SK-N-SH (cell line): ENCODE measurements around the gene DOK6.

Experiments used
- TCF12 ChIP-seq: IDR thresholded peaks from 2 replicates; pipeline ENCODE4 v1.4.0; 2012
- TEAD4 ChIP-seq: IDR thresholded peaks from 2 replicates; pipeline ENCODE4 v1.4.0; 2012; ENCODE audit warnings: mild to moderate bottlenecking, borderline replicate concordance; ENCODE audit not compliant: insufficient read depth
- TF ChIP-seq, protein P1 (sequence below): IDR thresholded peaks from 2 replicates; pipeline ENCODE4 v1.6.1; 2012; ENCODE audit warnings: mild to moderate bottlenecking, low read depth, low read length, moderate library complexity
- TF ChIP-seq, protein P2 (sequence below): fragments of 200-600 bp; sonication (generic); IDR thresholded peaks from 2 replicates; pipeline ENCODE4 v1.6.1; 2017; ENCODE audit warnings: antibody characterized with exemption, mild to moderate bottlenecking, moderate library complexity

DNA sequence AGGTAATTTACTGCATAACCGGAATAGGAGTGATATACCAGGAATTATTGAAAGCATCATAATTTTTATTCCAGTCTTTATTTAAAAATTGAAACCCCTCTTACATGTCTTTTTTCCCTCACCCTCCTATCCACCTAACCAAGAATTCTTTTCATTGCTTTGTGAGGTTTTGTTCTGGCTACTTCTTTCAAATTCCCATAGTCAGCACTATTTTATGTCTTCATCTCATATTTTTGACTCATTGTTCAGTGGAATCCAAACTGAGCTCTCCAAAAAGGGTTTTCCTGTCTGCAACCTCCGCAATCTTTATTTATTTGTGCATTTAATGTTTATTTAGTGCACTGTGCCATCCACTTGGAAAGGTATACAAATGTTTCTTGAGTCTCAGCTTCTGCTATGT, 128.5 kb downstream of the DOK6 start:
- TF ChIP-seq TCF12 (no peak), TEAD4 (no peak)
- TF ChIP-seq, protein P1, sequence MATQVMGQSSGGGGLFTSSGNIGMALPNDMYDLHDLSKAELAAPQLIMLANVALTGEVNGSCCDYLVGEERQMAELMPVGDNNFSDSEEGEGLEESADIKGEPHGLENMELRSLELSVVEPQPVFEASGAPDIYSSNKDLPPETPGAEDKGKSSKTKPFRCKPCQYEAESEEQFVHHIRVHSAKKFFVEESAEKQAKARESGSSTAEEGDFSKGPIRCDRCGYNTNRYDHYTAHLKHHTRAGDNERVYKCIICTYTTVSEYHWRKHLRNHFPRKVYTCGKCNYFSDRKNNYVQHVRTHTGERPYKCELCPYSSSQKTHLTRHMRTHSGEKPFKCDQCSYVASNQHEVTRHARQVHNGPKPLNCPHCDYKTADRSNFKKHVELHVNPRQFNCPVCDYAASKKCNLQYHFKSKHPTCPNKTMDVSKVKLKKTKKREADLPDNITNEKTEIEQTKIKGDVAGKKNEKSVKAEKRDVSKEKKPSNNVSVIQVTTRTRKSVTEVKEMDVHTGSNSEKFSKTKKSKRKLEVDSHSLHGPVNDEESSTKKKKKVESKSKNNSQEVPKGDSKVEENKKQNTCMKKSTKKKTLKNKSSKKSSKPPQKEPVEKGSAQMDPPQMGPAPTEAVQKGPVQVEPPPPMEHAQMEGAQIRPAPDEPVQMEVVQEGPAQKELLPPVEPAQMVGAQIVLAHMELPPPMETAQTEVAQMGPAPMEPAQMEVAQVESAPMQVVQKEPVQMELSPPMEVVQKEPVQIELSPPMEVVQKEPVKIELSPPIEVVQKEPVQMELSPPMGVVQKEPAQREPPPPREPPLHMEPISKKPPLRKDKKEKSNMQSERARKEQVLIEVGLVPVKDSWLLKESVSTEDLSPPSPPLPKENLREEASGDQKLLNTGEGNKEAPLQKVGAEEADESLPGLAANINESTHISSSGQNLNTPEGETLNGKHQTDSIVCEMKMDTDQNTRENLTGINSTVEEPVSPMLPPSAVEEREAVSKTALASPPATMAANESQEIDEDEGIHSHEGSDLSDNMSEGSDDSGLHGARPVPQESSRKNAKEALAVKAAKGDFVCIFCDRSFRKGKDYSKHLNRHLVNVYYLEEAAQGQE, result no peak
- TF ChIP-seq, protein P2, sequence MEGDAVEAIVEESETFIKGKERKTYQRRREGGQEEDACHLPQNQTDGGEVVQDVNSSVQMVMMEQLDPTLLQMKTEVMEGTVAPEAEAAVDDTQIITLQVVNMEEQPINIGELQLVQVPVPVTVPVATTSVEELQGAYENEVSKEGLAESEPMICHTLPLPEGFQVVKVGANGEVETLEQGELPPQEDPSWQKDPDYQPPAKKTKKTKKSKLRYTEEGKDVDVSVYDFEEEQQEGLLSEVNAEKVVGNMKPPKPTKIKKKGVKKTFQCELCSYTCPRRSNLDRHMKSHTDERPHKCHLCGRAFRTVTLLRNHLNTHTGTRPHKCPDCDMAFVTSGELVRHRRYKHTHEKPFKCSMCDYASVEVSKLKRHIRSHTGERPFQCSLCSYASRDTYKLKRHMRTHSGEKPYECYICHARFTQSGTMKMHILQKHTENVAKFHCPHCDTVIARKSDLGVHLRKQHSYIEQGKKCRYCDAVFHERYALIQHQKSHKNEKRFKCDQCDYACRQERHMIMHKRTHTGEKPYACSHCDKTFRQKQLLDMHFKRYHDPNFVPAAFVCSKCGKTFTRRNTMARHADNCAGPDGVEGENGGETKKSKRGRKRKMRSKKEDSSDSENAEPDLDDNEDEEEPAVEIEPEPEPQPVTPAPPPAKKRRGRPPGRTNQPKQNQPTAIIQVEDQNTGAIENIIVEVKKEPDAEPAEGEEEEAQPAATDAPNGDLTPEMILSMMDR, result no peak
